Panc1 (cell line): ENCODE results near the gene KCNMA1. TPM values are rescaled to one million over a fixed set of nuclear protein-coding genes. Genes with fewer than 3 reads are reported as not detected.

Source experiments
- ATAC-seq: fragments of 200-7000 bp; cut with Tn5 transposase; 2 replicates; pipeline ENCODE4 v1.9.1; 2020; ENCODE audit warnings: mild to moderate bottlenecking, moderate library complexity
- BruUV-seq: library from RNA; stranded (reverse); fragments of 400-500 nt; replicated peaks from 2 replicates; lab custom pipeline; 2021; lab: Mats Ljungman, UMichigan
- CTCF ChIA-PET: fragments of 300-600 bp; sonication (Branson Sonifier 250); formaldehyde crosslinking; loops from one replicate; lab custom pipeline; 2022; ENCODE audit warnings: antibody characterized with exemption; lab: Charles Lee
- POLR2A ChIA-PET: fragments of 300-600 bp; sonication (Branson Sonifier 250); formaldehyde crosslinking; loops from one replicate; lab custom pipeline; 2022; ENCODE audit warnings: antibody characterized with exemption; lab: Charles Lee
- DNase-seq: peaks from one replicate; pipeline ENCODE4 v3.0.0-alpha.2; 2010; ENCODE audit warnings: low read depth, low spot score
- H3K27ac ChIP-seq: 2 replicates; pipeline ENCODE4 v1.5.1; 2011; ENCODE audit warnings: mild to moderate bottlenecking, low read length, inconsistent platforms
- H3K27me3 ChIP-seq: fragments of 200-500 bp; sonication (Bioruptor generic); 2 replicates; pipeline ENCODE4 v1.6.0; 2014; ENCODE audit warnings: low read length, inconsistent platforms; ENCODE audit not compliant: control insufficient read depth, insufficient read depth
- H3K36me3 ChIP-seq: fragments of 200-500 bp; sonication (Bioruptor generic); 2 replicates; pipeline ENCODE4 v1.5.1; 2014; ENCODE audit warnings: inconsistent platforms, mild to moderate bottlenecking, low read length, moderate library complexity; ENCODE audit not compliant: control insufficient read depth, insufficient read depth
- H3K4me1 ChIP-seq: 2 replicates; pipeline ENCODE4 v1.5.1; 2011; ENCODE audit warnings: inconsistent platforms, mild to moderate bottlenecking, low read length, moderate library complexity; ENCODE audit not compliant: control insufficient read depth, insufficient read depth
- H3K4me3 ChIP-seq, 2 experiments: 2 replicates each; pipeline ENCODE4 v1.5.1; 2011 to 2012; ENCODE audit warnings: low read depth in 2 of 2, low read length in 2 of 2, mild to moderate bottlenecking in 2 of 2, inconsistent platforms in 1 of 2, moderate library complexity in 1 of 2
- H3K9me3 ChIP-seq: fragments of 200-500 bp; sonication (Bioruptor generic); 2 replicates; pipeline ENCODE4 v1.5.1; 2014; ENCODE audit warnings: low read depth, mild to moderate bottlenecking, inconsistent platforms, low read length, moderate library complexity; ENCODE audit not compliant: control insufficient read depth, insufficient read depth
- CTCF ChIP-seq: fragments of 450-650 bp; IDR thresholded peaks from 2 replicates; pipeline ENCODE4 v1.5.1; 2017; ENCODE audit warnings: mild to moderate bottlenecking
- POLR2AphosphoS5 ChIP-seq: IDR thresholded peaks from 2 replicates; pipeline ENCODE4 v1.6.1; 2012; ENCODE audit warnings: mild to moderate bottlenecking, low read depth, low read length, moderate library complexity
- REST ChIP-seq, 2 experiments: IDR thresholded peaks; 2 replicates each; pipeline ENCODE4 v1.6.1; 2011 to 2012; ENCODE audit warnings: low read depth in 2 of 2, control low read depth in 1 of 2, low read length in 1 of 2, mild to moderate bottlenecking in 1 of 2, moderate library complexity in 1 of 2; ENCODE audit not compliant: insufficient read depth in 1 of 2
- SIN3A ChIP-seq: IDR thresholded peaks from 2 replicates; pipeline ENCODE4 v1.6.1; 2012; ENCODE audit warnings: low read depth, mild to moderate bottlenecking, low read length, moderate library complexity, borderline replicate concordance; ENCODE audit not compliant: insufficient read depth
- TCF7L2 ChIP-seq: IDR thresholded peaks from 2 replicates; pipeline ENCODE4 v1.6.1; 2011; ENCODE audit warnings: mild to moderate bottlenecking, low read depth, low read length, inconsistent platforms
- in situ Hi-C: cut with HindIII; loops from 2 replicates; pipeline ENCODE4 v1.10.0; 2016; ENCODE audit warnings: low sequenced_read_pairs, low pct_unique_long_range_greater_than_20kb
- intact Hi-C: fragments of 100-400 bp; cut with micrococcal nuclease; formaldehyde crosslinking; loops from one replicate; pipeline ENCODE4 v1.10.0; 2022; ENCODE audit not compliant: unreplicated experiment
- total RNA-seq: library from RNA; stranded (reverse); gene quantifications from one replicate; pipeline ENCODE4 v1.2.1, GENCODE V29; 2021; ENCODE audit not compliant: unreplicated experiment

KCNMA1 gene
- total RNA-seq, 1 experiment from 2014 or later = 91.9 TPM

GRCh38 chr10:77226853-77227565 lies 410.6 kb downstream of the KCNMA1 start:
- Histone ChIP-seq H3K36me3 (no peaks in the 10 kb centered on the region), H3K4me3 (no peak overlapping the region), H3K4me1 (0 out of 2 replicates have a peak, but pooled peaks cover 2% of the 10 kb centered on the region), H3K27me3 (no peaks in the 10 kb centered on the region), H3K27ac (no peak overlapping the region), H3K9me3 (no peaks in the 10 kb centered on the region)
- intact Hi-C loops = no loop called here
- DNase-seq (no peak), ATAC-seq (no peak)
- TF ChIP-seq REST (IDR thresholded peaks at IDR 0.05; ENCODE audit: insufficient read depth in 1 of 2, low read depth in 2 of 2, low read length in 1 of 2) = no peak
- no peak for TF ChIP-seq SIN3A
- no peak for TF ChIP-seq TCF7L2
- TF ChIP-seq CTCF = no peak
- no peak for TF ChIP-seq POLR2AphosphoS5
- ChIA-PET POLR2A (no interaction called here), CTCF (no interaction called here)
- in situ Hi-C loops = no loop called here
- BruUV-seq = no TSS peak

GRCh38 chr10:77226452-77226851 lies 411.2 kb downstream of the KCNMA1 start:
- no TSS peak for BruUV-seq
- no peak for DNase-seq
- Histone ChIP-seq H3K4me3 (no peak overlapping the region), H3K36me3 (no peaks in the 10 kb centered on the region), H3K27me3 (no peaks in the 10 kb centered on the region), H3K9me3 (no peaks in the 10 kb centered on the region), H3K4me1 (0 out of 2 replicates have a peak, but pooled peaks cover 2% of the 10 kb centered on the region), H3K27ac (no peak overlapping the region)
- ChIA-PET CTCF (no interaction called here), POLR2A (no interaction called here)
- TF ChIP-seq REST (IDR thresholded peaks at IDR 0.05; ENCODE audit: insufficient read depth in 1 of 2, low read depth in 2 of 2, low read length in 1 of 2) = no peak
- TF ChIP-seq POLR2AphosphoS5 = no peak
- no peak for TF ChIP-seq CTCF
- no peak for TF ChIP-seq TCF7L2
- TF ChIP-seq SIN3A = no peak
- ATAC-seq = no peak
- in situ Hi-C loops = no loop called here
- intact Hi-C loops = no loop called here
